OCI-LY3 (cell line): ENCODE data around the gene PPP1R1B.

ENCODE experiments used
- H2AFZ ChIP-seq: fragments of 200-600, 300-600 bp; shearing (Covaris generic); 2 replicates; pipeline ENCODE4 v1.6.0; 2014; ENCODE audit warnings: antibody characterized with exemption, low read depth, low read length
- H3K27ac ChIP-seq: fragments of 200-600, 300-600 bp; sonication (generic); 2 replicates; pipeline ENCODE4 v1.5.1; 2014; ENCODE audit warnings: mild to moderate bottlenecking, low read length, moderate library complexity, mixed read lengths
- H3K27me3 ChIP-seq: fragments of 200-600, 300-600 bp; sonication (generic); 2 replicates; pipeline ENCODE4 v1.6.1; 2014; ENCODE audit warnings: low read depth, low read length, mixed read lengths
- H3K36me3 ChIP-seq: fragments of 200-600, 300-600 bp; sonication (generic); replicated peaks from 2 replicates; pipeline ENCODE3; 2014; ENCODE audit warnings: low read depth, low read length, mixed read lengths
- H3K4me1 ChIP-seq: fragments of 300-600, 200-600 bp; sonication (generic); 2 replicates; pipeline ENCODE4 v1.6.1; 2014; ENCODE audit warnings: low read length, mixed read lengths
- H3K4me2 ChIP-seq: fragments of 200-600, 300-600 bp; sonication (generic); 2 replicates; pipeline ENCODE4 v1.6.1; 2014; ENCODE audit warnings: low read length, mixed read lengths
- H3K4me3 ChIP-seq: fragments of 300-600, 200-600 bp; sonication (generic); 2 replicates; pipeline ENCODE4 v1.5.1; 2014; ENCODE audit warnings: antibody characterized with exemption, mild to moderate bottlenecking, low read length, moderate library complexity
- H3K79me2 ChIP-seq: fragments of 300-600, 200-600 bp; shearing (Covaris generic); 2 replicates; pipeline ENCODE4 v1.6.1; 2014; ENCODE audit warnings: mild to moderate bottlenecking, low read length, mixed read lengths
- H3K9ac ChIP-seq: fragments of 300-600, 200-600 bp; shearing (Covaris generic); 2 replicates; pipeline ENCODE4 v1.6.0; 2014; ENCODE audit warnings: mild to moderate bottlenecking, low read length, moderate library complexity
- H3K9me3 ChIP-seq: fragments of 200-600, 300-600 bp; shearing (Covaris generic); 2 replicates; pipeline ENCODE4 v1.6.1; 2014; ENCODE audit warnings: low read length, mixed read lengths; ENCODE audit not compliant: insufficient read depth
- H4K20me1 ChIP-seq: fragments of 200-600, 300-600 bp; sonication (generic); 2 replicates; pipeline ENCODE4 v1.6.1; 2016; ENCODE audit warnings: low read length, mixed read lengths; ENCODE audit not compliant: insufficient read depth
- EZH2phosphoT487 ChIP-seq: fragments of 200-600 bp; shearing (Covaris generic); IDR thresholded peaks from 2 replicates; pipeline ENCODE4 v1.6.1; 2018; ENCODE audit warnings: antibody characterized with exemption, mixed run types, low read depth
- TF ChIP-seq, protein P1 (sequence below): fragments of 200-600, 300-600 bp; sonication (generic); IDR thresholded peaks from 2 replicates; pipeline ENCODE4 v1.5.1; 2014; ENCODE audit warnings: antibody characterized with exemption, low read length, low read depth

PPP1R1B gene

DNA sequence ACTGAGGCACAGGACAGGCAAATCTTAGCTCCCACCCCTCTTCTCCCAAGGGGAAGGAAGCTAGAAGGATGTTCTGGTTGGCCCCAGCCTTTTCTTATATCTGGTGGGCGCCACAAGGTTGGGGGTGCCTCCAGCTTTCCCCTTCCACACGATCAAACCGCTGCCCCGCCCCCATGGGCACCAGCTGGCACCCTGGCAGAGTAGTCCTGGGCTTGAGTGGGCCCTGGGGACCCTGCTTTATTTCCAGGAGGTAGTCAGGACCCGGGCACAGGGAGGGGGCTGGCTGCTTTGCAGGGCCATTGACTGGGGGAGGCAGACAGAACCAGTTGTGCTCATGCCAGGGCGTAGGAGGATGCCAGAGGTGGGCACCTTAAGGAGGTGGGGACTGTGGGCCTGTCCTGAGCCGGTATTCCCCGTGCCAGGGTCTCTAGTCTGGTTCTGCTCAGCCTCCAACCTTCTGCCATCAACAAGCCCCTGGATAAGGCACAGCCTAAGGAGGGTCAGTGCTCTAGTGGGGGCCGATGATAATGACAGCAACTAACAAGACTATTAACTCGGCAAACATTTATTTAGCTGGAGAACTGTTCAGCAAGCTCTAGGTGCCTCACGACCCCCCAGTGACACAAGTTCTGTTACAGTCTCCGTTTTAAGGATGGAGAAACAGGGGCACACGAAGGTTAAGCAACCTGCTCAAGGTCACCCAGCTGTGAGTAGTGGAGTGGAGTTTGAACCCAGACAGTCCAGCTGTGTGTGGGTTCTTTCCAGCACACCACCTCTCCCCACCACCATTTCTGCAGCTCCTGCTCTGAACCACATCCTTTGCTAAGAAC, 7.6 kb upstream of the PPP1R1B start:
- Histone ChIP-seq H3K4me2 (peak overlapping the region; percentile 94), H4K20me1 (no peaks in the 10 kb centered on the region), H2AFZ (no peak overlapping the region), H3K4me3 (peak overlapping the region; percentile 84), H3K4me1 (peaks cover 43% of the 10 kb centered on the region), H3K27ac (no peak overlapping the region), H3K9ac (peak overlapping the region; percentile 77), H3K36me3 (no peaks in the 10 kb centered on the region), H3K79me2 (no peaks in the 10 kb centered on the region), H3K27me3 (no peaks in the 10 kb centered on the region), H3K9me3 (no peaks in the 10 kb centered on the region)
- TF ChIP-seq, protein P1, sequence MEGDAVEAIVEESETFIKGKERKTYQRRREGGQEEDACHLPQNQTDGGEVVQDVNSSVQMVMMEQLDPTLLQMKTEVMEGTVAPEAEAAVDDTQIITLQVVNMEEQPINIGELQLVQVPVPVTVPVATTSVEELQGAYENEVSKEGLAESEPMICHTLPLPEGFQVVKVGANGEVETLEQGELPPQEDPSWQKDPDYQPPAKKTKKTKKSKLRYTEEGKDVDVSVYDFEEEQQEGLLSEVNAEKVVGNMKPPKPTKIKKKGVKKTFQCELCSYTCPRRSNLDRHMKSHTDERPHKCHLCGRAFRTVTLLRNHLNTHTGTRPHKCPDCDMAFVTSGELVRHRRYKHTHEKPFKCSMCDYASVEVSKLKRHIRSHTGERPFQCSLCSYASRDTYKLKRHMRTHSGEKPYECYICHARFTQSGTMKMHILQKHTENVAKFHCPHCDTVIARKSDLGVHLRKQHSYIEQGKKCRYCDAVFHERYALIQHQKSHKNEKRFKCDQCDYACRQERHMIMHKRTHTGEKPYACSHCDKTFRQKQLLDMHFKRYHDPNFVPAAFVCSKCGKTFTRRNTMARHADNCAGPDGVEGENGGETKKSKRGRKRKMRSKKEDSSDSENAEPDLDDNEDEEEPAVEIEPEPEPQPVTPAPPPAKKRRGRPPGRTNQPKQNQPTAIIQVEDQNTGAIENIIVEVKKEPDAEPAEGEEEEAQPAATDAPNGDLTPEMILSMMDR: no peak
- TF ChIP-seq EZH2phosphoT487: no peak

DNA sequence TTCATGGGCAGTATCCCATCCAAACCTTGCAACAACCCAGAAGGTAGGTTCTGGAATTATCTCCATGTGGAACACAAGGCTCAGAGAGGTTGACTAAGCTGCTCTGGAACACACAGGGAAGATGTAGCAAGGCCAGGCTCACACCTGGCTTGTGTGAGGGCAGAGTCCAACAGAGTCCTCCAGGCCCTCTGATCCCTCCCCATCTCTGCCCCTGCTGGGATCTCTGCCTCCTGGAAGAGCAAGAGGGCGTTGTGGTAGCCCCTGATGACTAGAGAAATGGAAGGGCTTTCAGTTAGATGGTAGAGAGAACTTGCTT, 7.0 kb upstream of the PPP1R1B start:
- H3K27ac ChIP-seq: no peak overlapping the region
- TF ChIP-seq EZH2phosphoT487: no peak
- TF ChIP-seq, protein P1: no peak
- no peaks in the 10 kb centered on the region for H3K27me3 ChIP-seq
- H3K4me2 ChIP-seq: no peak overlapping the region
- no peaks in the 10 kb centered on the region for H3K79me2 ChIP-seq
- H3K9ac ChIP-seq: no peak overlapping the region
- H3K9me3 ChIP-seq: no peaks in the 10 kb centered on the region
- H4K20me1 ChIP-seq: no peaks in the 10 kb centered on the region
- H3K4me3 ChIP-seq: no peak overlapping the region
- no peak overlapping the region for H2AFZ ChIP-seq
- H3K36me3 ChIP-seq: no peaks in the 10 kb centered on the region
- peaks cover 42% of the 10 kb centered on the region for H3K4me1 ChIP-seq

DNA sequence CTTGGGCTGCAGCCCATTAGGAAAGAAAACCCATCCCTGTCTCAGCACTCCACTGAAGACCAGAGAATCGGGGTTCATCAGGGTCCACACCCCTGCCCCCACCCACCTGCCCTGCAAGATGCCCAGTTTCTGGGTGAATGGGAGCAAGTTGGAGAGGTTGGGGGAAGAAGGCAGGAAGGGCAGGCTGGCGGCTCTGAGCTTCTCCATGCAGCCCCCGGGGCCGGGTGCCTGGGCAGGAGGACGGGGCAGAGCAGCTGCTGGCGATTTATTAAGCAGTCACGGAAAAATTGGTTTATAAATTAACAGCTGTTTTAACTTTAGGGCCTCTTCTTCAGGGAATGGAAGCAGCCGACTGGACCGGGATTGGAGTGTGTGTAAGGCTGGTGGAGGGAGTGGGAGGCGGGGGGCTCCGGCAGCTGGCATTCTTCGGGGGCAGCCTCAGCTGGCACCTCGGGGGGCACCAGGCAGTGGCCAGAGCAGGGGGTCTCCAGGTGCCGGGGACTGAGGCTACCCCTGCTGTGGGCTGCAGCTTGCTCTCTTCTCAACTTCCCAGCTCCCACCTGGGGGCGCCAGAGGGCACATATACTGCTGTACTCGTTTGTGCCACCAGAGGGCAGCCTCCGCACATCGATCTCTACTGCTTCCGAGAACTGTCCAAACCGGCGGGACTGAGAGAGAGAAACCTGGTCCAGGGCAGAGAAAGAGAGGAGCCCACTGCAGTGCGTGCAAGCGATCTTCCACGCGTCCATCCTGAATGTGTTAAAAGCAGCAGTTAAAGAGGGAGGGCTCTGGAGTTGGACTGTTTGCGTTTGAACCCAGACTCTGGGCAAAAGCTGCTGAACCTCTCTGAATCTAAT, 5.0 kb upstream of the PPP1R1B start:
- H3K9ac ChIP-seq: peak overlapping the region; percentile 62
- H2AFZ ChIP-seq: peak overlapping the region; percentile 74
- H3K27ac ChIP-seq: peak overlapping the region; percentile 88

More for the DNA sequence above, 5.0 kb upstream of the PPP1R1B start:
- H3K9me3 ChIP-seq: no peaks in the 10 kb centered on the region
- no peaks in the 10 kb centered on the region for H3K79me2 ChIP-seq
- H3K4me3 ChIP-seq: peak overlapping the region; percentile 72
- peak overlapping the region; percentile 82 for H3K4me2 ChIP-seq
- peaks cover 33% of the 10 kb centered on the region for H3K4me1 ChIP-seq
- TF ChIP-seq, protein P1: peak; percentile 100
- no peak for TF ChIP-seq EZH2phosphoT487
- no peaks in the 10 kb centered on the region for H4K20me1 ChIP-seq
- no peaks in the 10 kb centered on the region for H3K36me3 ChIP-seq
- no peaks in the 10 kb centered on the region for H3K27me3 ChIP-seq
